HCT116 (cell line): ENCODE results near the gene UBIAD1. TPM values are rescaled to one million over a fixed set of nuclear protein-coding genes. Genes with fewer than 3 reads are reported as not detected.

ENCODE experiments used
- ATAC-seq: fragments of 200-7000 bp; cut with Tn5 transposase; 2 replicates; pipeline ENCODE4 v1.9.1; 2020; ENCODE audit warnings: mild to moderate bottlenecking, moderate library complexity
- BruUV-seq: library from RNA; stranded (reverse); fragments of 400-500 nt; replicated peaks from 2 replicates; lab custom pipeline; 2021; lab: Mats Ljungman, UMichigan
- CTCF ChIA-PET: fragments of 300-600 bp; sonication (Branson Sonifier 250); formaldehyde crosslinking; loops from one replicate; lab custom pipeline; 2021; ENCODE audit warnings: antibody characterized with exemption; lab: Charles Lee
- POLR2A ChIA-PET: fragments of 300-600, 350-600 bp; sonication (Branson Sonifier 250); formaldehyde crosslinking; loops from one replicate; lab custom pipeline; 2021; ENCODE audit warnings: antibody characterized with exemption; lab: Charles Lee
- RAD21 ChIA-PET, 2 experiments: fragments of 300-600 bp; sonication (Branson Sonifier 250); formaldehyde crosslinking; loops; one replicate each; lab custom pipeline; 2023; ENCODE audit warnings: low total read pairs in 2 of 2; ENCODE audit not compliant: uncharacterized antibody in 2 of 2, unreplicated experiment in 2 of 2, low non-redundant PET in 1 of 2; lab: Charles Lee
- DNase-seq: peaks from one replicate; pipeline ENCODE4 v3.0.0-alpha.2; 2010; ENCODE audit warnings: low read depth, low spot score
- H2AFZ ChIP-seq: fragments of 200-600 bp; shearing (Covaris generic), sonication (generic); 2 replicates; pipeline ENCODE4 v1.6.1; 2017; ENCODE audit warnings: low read depth, mixed run types, mixed read lengths, antibody characterized with exemption, low read length; ENCODE audit not compliant: poor library complexity, severe bottlenecking
- H3K27ac ChIP-seq: 2 replicates; pipeline ENCODE4 v1.5.1; 2012; ENCODE audit warnings: low read depth, low read length
- H3K27me3 ChIP-seq: fragments of 200-600 bp; sonication (generic); 2 replicates; pipeline ENCODE4 v1.6.1; 2016; ENCODE audit warnings: mixed run types, low read length, mixed read lengths; ENCODE audit not compliant: insufficient read depth
- H3K36me3 ChIP-seq, 2 experiments: fragments of 200-500 bp in 1 of 2; fragments of 200-600 bp in 1 of 2; sonication (Bioruptor generic) in 1 of 2; sonication (generic) in 1 of 2; 2 replicates each; pipeline versions ENCODE4 v1.5.1 to v1.6.1; 2014 to 2016; ENCODE audit warnings: low read length in 2 of 2, inconsistent platforms in 1 of 2, mixed read lengths in 1 of 2, mixed run types in 1 of 2; ENCODE audit not compliant: insufficient read depth in 2 of 2, control insufficient read depth in 1 of 2
- H3K4me1 ChIP-seq, 2 experiments: fragments of 200-600 bp in 1 of 2; sonication (generic) in 1 of 2; 2 replicates each; pipeline versions ENCODE4 v1.5.1 to v1.6.1; 2012 to 2017; ENCODE audit warnings: low read length in 2 of 2, inconsistent platforms in 1 of 2, mild to moderate bottlenecking in 1 of 2, mixed read lengths in 1 of 2, mixed run types in 1 of 2, moderate library complexity in 1 of 2; ENCODE audit not compliant: insufficient read depth in 2 of 2, control insufficient read depth in 1 of 2
- H3K4me2 ChIP-seq: fragments of 200-600 bp; sonication (generic); 2 replicates; pipeline ENCODE4 v1.6.1; 2017; ENCODE audit warnings: mixed run types, low read length, mixed read lengths
- H3K4me3 ChIP-seq, 2 experiments: fragments of 200-600 bp in 1 of 2; sonication (generic) in 1 of 2; replicated peaks in 1 of 2; 2 replicates each; pipeline ENCODE4 v1.5.1; 2011 to 2016; ENCODE audit warnings: low read length in 2 of 2, control low read depth in 1 of 2, low read depth in 1 of 2, mild to moderate bottlenecking in 1 of 2, mixed read lengths in 1 of 2, mixed run types in 1 of 2
- H3K79me2 ChIP-seq: fragments of 200-600 bp; sonication (generic); 2 replicates; pipeline ENCODE4 v1.6.1; 2017; ENCODE audit warnings: mild to moderate bottlenecking, mixed run types, low read length, moderate library complexity, mixed read lengths; ENCODE audit not compliant: insufficient read depth
- H3K9ac ChIP-seq: fragments of 200-600 bp; sonication (generic); 2 replicates; pipeline ENCODE4 v1.6.1; 2016; ENCODE audit warnings: low read length, mixed read lengths
- H3K9me2 ChIP-seq: fragments of 200-600 bp; sonication (generic), shearing (Covaris generic); 2 replicates; pipeline ENCODE4 v1.6.1; 2017; ENCODE audit warnings: mixed run types, mild to moderate bottlenecking, moderate library complexity; ENCODE audit not compliant: insufficient read depth
- H3K9me3 ChIP-seq, 2 experiments: fragments of 200-500 bp in 1 of 2; fragments of 200-600 bp in 1 of 2; sonication (Bioruptor generic) in 1 of 2; sonication (generic) in 1 of 2; 2 replicates each; pipeline ENCODE4 v1.6.1; 2014 to 2017; ENCODE audit warnings: low read length in 2 of 2, mixed read lengths in 2 of 2, inconsistent platforms in 1 of 2, low read depth in 1 of 2, mild to moderate bottlenecking in 1 of 2, mixed run types in 1 of 2, moderate library complexity in 1 of 2; ENCODE audit not compliant: control insufficient read depth in 1 of 2, insufficient read depth in 1 of 2
- H4K20me1 ChIP-seq: fragments of 200-600 bp; sonication (generic), shearing (Covaris generic); 2 replicates; pipeline ENCODE4 v1.6.1; 2017; ENCODE audit warnings: mixed run types, mild to moderate bottlenecking, moderate library complexity; ENCODE audit not compliant: insufficient read depth
- CEBPB ChIP-seq: IDR thresholded peaks from 2 replicates; pipeline ENCODE4 v1.6.1; 2012; ENCODE audit warnings: low read depth
- EZH2 ChIP-seq: fragments of 200-600 bp; sonication (generic); IDR thresholded peaks from 2 replicates; pipeline ENCODE4 v1.6.1; 2017; ENCODE audit warnings: antibody characterized with exemption, mixed run types
- EZH2phosphoT487 ChIP-seq: fragments of 200-600 bp; IDR thresholded peaks from 2 replicates; pipeline ENCODE4 v1.6.1; 2018; ENCODE audit warnings: antibody characterized with exemption, borderline replicate concordance
- JUND ChIP-seq: IDR thresholded peaks from 2 replicates; pipeline ENCODE4 v1.6.1; 2012
- MAX ChIP-seq: IDR thresholded peaks from 2 replicates; pipeline ENCODE4 v1.6.1; 2012
- POLR2AphosphoS5 ChIP-seq: IDR thresholded peaks from 2 replicates; pipeline ENCODE4 v1.6.1; 2011; ENCODE audit warnings: mild to moderate bottlenecking, low read depth, low read length, moderate library complexity
- RAD21 ChIP-seq: IDR thresholded peaks from 2 replicates; pipeline ENCODE4 v1.6.1; 2012; ENCODE audit warnings: low read depth, mild to moderate bottlenecking
- REST ChIP-seq: IDR thresholded peaks from 2 replicates; pipeline ENCODE4 v1.6.1; 2012; ENCODE audit warnings: low read depth
- SIN3A ChIP-seq: IDR thresholded peaks from 2 replicates; pipeline ENCODE4 v1.6.1; 2012; ENCODE audit warnings: low read depth
- SRF ChIP-seq: IDR thresholded peaks from 2 replicates; pipeline ENCODE4 v1.6.1; 2012; ENCODE audit warnings: low read depth
- TCF7L2 ChIP-seq: IDR thresholded peaks from 2 replicates; pipeline ENCODE4 v1.7.0; 2011; ENCODE audit warnings: borderline replicate concordance, inconsistent platforms; ENCODE audit not compliant: insufficient read depth, insufficient read length; ENCODE audit errors: extremely low read depth
- YY1 ChIP-seq: IDR thresholded peaks from 2 replicates; pipeline ENCODE4 v1.6.1; 2011; ENCODE audit warnings: low read length, low read depth, moderate library complexity, mild to moderate bottlenecking; ENCODE audit not compliant: insufficient replicate concordance; ENCODE audit errors: extremely low read depth
- ZBTB33 ChIP-seq: IDR thresholded peaks from 2 replicates; pipeline ENCODE4 v1.6.1; 2011; ENCODE audit warnings: mild to moderate bottlenecking, low read length, moderate library complexity; ENCODE audit not compliant: insufficient replicate concordance; ENCODE audit errors: extremely low read depth
- ZFX ChIP-seq: fragments of 450-650 bp; IDR thresholded peaks from 2 replicates; pipeline ENCODE4 v1.6.1; 2017
- ZNF274 ChIP-seq: fragments of 200-500 bp; sonication (Bioruptor generic); IDR thresholded peaks from 2 replicates; pipeline ENCODE4 v1.6.1; 2014; ENCODE audit warnings: mild to moderate bottlenecking, low read depth, low read length, inconsistent platforms
- intact Hi-C: fragments of 100-400 bp; cut with micrococcal nuclease; formaldehyde crosslinking; loops from 2 replicates; pipeline ENCODE4 v1.10.0; 2022
- total RNA-seq: library from RNA; stranded (reverse); gene quantifications from one replicate; pipeline ENCODE4 v1.2.1, GENCODE V29; 2021; ENCODE audit not compliant: unreplicated experiment

Gene UBIAD1
- total RNA-seq, 1 experiment from 2014 or later: 17.2 TPM

- no peak overlapping the region for H2AFZ ChIP-seq
- DNase-seq (no peak), ATAC-seq (no peak)
- no peak overlapping the region for H3K27ac ChIP-seq
- H3K79me2 ChIP-seq: no peaks in the 10 kb centered on the region
- H3K36me3 ChIP-seq: no peaks in the 10 kb centered on the region
- ChIA-PET CTCF (no interaction called here), POLR2A (no interaction called here), RAD21 (no interaction called here)
- H3K9me2 ChIP-seq: no peaks in the 10 kb centered on the region
- TF ChIP-seq CEBPB (no peak), JUND (no peak), EZH2phosphoT487 (no peak), SRF (no peak), REST (no peak), ZBTB33 (no peak), SIN3A (no peak), POLR2AphosphoS5 (no peak), YY1 (no peak), TCF7L2 (no peak), MAX (no peak), ZNF274 (no peak), EZH2 (no peak), ZFX (no peak), RAD21 (no peak)
- no peak overlapping the region for H3K4me2 ChIP-seq
- H3K4me3 ChIP-seq: no peak overlapping the region
- no peaks in the 10 kb centered on the region for H4K20me1 ChIP-seq
- no peaks in the 10 kb centered on the region for H3K27me3 ChIP-seq
- no peak overlapping the region for H3K9ac ChIP-seq
- intact Hi-C loops: no loop called here
- H3K4me1 ChIP-seq: peaks cover 0 to 3% of the 10 kb centered on the region in 2 experiments; a peak in 1 of 4 replicates
- BruUV-seq: no TSS peak
- H3K9me3 ChIP-seq: no peaks in the 10 kb centered on the region
Observed at GRCh38 chr1:11294951-11295350, 22.0 kb downstream of the UBIAD1 start.
